Measurements from ENCODE around the gene ZMYM2.

DNA sequence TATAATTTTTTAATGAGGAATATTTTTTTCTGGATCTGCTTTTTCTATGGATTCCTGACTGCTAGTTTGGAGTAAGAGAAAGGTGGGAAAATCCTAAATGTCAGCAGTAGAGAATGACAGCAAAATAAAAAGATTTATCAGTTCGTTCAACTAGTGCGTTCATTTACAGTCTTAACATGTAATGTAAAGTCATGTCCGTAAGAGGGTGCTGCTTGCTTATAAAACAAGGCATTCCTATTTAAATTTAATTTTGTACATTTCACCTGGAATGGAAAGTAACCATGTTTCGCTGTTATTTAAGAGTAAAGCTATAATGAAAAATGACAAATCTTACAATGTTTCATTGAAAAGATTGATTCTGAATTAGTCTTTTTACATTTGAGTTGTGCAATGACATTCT, 76.6 kb downstream of the ZMYM2 start:
- no peak for TF ChIP-seq EZH2phosphoT487 (IDR thresholded peaks at IDR 0.05; ENCODE audit: borderline replicate concordance, low read depth, low read length)
- TF ChIP-seq, protein P1, sequence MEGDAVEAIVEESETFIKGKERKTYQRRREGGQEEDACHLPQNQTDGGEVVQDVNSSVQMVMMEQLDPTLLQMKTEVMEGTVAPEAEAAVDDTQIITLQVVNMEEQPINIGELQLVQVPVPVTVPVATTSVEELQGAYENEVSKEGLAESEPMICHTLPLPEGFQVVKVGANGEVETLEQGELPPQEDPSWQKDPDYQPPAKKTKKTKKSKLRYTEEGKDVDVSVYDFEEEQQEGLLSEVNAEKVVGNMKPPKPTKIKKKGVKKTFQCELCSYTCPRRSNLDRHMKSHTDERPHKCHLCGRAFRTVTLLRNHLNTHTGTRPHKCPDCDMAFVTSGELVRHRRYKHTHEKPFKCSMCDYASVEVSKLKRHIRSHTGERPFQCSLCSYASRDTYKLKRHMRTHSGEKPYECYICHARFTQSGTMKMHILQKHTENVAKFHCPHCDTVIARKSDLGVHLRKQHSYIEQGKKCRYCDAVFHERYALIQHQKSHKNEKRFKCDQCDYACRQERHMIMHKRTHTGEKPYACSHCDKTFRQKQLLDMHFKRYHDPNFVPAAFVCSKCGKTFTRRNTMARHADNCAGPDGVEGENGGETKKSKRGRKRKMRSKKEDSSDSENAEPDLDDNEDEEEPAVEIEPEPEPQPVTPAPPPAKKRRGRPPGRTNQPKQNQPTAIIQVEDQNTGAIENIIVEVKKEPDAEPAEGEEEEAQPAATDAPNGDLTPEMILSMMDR (conservative IDR thresholded peaks at IDR 0.05; ENCODE audit: low read length): no peak
